Measurements from ENCODE around the gene TENM4.

TENM4 gene

DNA sequence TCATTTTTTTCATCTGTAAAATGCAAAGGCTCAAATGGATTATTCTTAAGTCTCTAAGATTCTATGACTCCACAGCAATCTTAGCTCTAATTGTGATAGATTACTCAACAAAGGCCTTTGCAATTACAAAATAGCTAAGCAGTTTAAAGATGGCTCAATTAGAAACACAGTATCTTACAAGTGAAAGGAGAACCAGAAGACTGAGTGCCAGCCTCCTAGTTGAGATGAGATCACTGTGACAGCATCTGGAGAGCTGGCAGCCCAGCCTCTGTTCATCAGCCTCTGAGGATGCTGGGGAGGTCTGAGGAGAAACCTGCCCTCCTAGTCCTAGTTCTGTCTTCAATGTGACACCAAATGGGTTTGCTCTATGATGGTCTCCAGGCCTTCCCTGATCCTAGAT, 707.8 kb downstream of the TENM4 start:
- Histone ChIP-seq H3K4me1 (ENCODE audit: control insufficient read depth in 2 of 2, insufficient read depth in 2 of 2, low read length in 2 of 2) (no peaks in the 10 kb centered on the region), H3K36me3 (ENCODE audit: control insufficient read depth in 2 of 2, insufficient read depth in 2 of 2, low read length in 2 of 2) (no peaks in the 10 kb centered on the region), H3K9ac (ENCODE audit: low read depth in 1 of 2, low read length in 2 of 2) (no peak overlapping the region), H3K27me3 (ENCODE audit: control insufficient read depth in 2 of 2, insufficient read depth in 2 of 2, low read length in 2 of 2) (peaks cover 0 to 2% of the 10 kb centered on the region in 2 donors), H3K27ac (ENCODE audit: low read depth in 2 of 2, low read length in 2 of 2) (no peak overlapping the region), H3K4me3 (ENCODE audit: low read length in 2 of 2) (no peak overlapping the region), H3K9me3 (ENCODE audit: control insufficient read depth in 2 of 2, low read length in 2 of 2) (no peaks in the 10 kb centered on the region)

DNA sequence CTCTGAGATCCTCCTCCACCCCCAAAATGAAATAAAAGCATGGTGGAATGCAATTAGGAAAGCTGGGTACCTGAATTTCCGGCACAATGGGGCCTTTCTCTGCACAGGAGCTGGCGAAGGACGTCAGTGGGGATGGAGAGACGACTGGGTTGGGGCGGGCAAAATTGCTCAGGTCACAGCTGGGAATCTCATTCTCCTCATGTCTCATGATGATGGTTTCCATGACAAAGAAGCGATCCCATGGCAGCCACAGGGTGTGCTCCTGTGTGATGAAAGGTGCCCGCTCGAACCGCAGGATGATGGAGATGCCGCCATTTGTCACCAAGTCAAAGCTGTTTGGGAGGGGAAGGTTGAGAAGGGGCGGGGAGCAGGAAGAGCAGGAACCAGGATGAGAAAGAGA, 708.6 kb downstream of the TENM4 start:
- Histone ChIP-seq H3K27me3 (ENCODE audit: control insufficient read depth in 2 of 2, insufficient read depth in 2 of 2, low read length in 2 of 2) (peaks cover 0 to 2% of the 10 kb centered on the region in 2 donors), H3K9me3 (ENCODE audit: control insufficient read depth in 2 of 2, low read length in 2 of 2) (no peaks in the 10 kb centered on the region), H3K4me3 (ENCODE audit: low read length in 2 of 2) (no peak overlapping the region), H3K4me1 (ENCODE audit: control insufficient read depth in 2 of 2, insufficient read depth in 2 of 2, low read length in 2 of 2) (no peaks in the 10 kb centered on the region), H3K36me3 (ENCODE audit: control insufficient read depth in 2 of 2, insufficient read depth in 2 of 2, low read length in 2 of 2) (no peaks in the 10 kb centered on the region), H3K27ac (ENCODE audit: low read depth in 2 of 2, low read length in 2 of 2) (no peak overlapping the region), H3K9ac (ENCODE audit: low read depth in 1 of 2, low read length in 2 of 2) (no peak overlapping the region)

DNA sequence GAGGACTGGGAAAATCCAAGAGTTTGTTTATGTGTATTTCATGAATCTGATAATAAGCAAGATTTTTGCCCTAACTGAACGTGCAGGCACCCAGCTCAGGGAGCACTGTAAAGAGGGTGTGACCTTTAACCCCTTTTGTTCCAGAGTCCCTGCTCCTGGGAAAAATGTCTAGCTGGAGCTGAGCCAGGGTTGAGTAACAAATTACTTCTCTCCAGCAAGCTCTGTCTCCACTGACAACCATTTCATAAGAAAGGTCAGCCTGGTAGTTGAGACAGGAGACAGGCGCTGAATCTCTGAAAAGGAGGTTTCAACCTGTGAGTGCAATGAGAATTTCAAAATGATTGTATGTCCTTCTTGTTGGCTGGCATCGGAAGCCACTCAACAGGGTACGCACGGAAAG, 709.8 kb downstream of the TENM4 start:
- no peaks in the 10 kb centered on the region for H3K4me1 ChIP-seq (ENCODE audit: control insufficient read depth in 2 of 2, insufficient read depth in 2 of 2, low read length in 2 of 2)
- H3K27ac ChIP-seq (ENCODE audit: low read depth in 2 of 2, low read length in 2 of 2) = no peak overlapping the region
- H3K27me3 ChIP-seq (ENCODE audit: control insufficient read depth in 2 of 2, insufficient read depth in 2 of 2, low read length in 2 of 2) = peaks cover 0 to 2% of the 10 kb centered on the region in 2 donors
- no peak overlapping the region for H3K4me3 ChIP-seq (ENCODE audit: low read length in 2 of 2)
- H3K36me3 ChIP-seq (ENCODE audit: control insufficient read depth in 2 of 2, insufficient read depth in 2 of 2, low read length in 2 of 2) = no peaks in the 10 kb centered on the region
- H3K9me3 ChIP-seq (ENCODE audit: control insufficient read depth in 2 of 2, low read length in 2 of 2) = no peaks in the 10 kb centered on the region
- H3K9ac ChIP-seq (ENCODE audit: low read depth in 1 of 2, low read length in 2 of 2) = no peak overlapping the region

DNA sequence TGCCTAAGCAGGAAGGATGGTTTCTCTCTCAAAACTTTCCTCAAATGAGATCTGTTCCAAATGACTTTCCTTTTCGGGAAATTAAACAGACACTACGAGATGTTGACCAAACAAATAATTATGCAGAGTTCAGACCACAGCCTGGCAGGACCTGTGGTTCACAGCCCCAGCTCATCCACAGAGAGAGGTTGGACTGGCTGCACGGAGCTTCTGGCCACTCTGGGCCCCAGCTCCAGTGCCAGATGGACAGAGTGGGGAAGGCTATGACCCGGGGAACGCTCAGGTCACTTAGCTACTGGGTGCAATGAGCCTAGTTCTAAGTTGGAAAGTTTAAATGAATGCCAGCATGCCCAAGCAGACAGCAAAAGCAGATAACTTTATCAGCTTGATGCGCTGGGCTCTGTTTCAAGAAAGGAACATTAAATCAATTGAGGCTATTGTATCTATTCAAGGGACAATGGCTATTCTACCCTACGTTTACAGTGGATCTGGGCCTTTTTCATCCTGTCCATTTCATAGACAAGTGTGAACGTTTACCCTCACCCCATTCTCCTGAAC, 710.5 kb downstream of the TENM4 start:
- no peaks in the 10 kb centered on the region for H3K36me3 ChIP-seq (ENCODE audit: control insufficient read depth in 2 of 2, insufficient read depth in 2 of 2, low read length in 2 of 2)
- H3K27me3 ChIP-seq (ENCODE audit: control insufficient read depth in 2 of 2, insufficient read depth in 2 of 2, low read length in 2 of 2) = peaks cover 0 to 2% of the 10 kb centered on the region in 2 donors
- no peak overlapping the region for H3K27ac ChIP-seq (ENCODE audit: low read depth in 2 of 2, low read length in 2 of 2)
- no peak overlapping the region for H3K4me3 ChIP-seq (ENCODE audit: low read length in 2 of 2)
- no peak overlapping the region for H3K9ac ChIP-seq (ENCODE audit: low read depth in 1 of 2, low read length in 2 of 2)
- H3K9me3 ChIP-seq (ENCODE audit: control insufficient read depth in 2 of 2, low read length in 2 of 2) = no peaks in the 10 kb centered on the region
- H3K4me1 ChIP-seq (ENCODE audit: control insufficient read depth in 2 of 2, insufficient read depth in 2 of 2, low read length in 2 of 2) = no peaks in the 10 kb centered on the region

DNA sequence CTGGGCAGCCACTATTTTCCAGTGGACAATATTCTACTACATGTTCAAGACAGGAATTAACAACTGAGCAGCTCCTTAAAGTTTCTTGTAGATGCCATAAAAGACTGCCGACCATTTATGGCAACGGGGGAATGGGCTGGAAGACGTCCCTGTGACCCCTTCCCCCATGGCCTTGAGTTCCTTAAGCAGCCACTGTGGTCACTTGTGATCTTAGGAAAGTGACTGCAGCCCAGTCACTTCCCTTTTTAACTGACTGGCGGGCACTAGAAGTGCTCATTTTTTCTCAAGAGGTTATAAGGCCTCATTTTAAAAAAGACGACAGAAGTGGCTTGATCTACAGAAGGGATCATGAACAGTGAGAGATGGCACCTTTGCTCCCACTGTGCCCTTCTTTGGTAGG, 713.0 kb downstream of the TENM4 start:
- Histone ChIP-seq H3K27me3 (ENCODE audit: control insufficient read depth in 2 of 2, insufficient read depth in 2 of 2, low read length in 2 of 2) (peaks cover 0 to 2% of the 10 kb centered on the region in 2 donors), H3K4me1 (ENCODE audit: control insufficient read depth in 2 of 2, insufficient read depth in 2 of 2, low read length in 2 of 2) (no peaks in the 10 kb centered on the region), H3K9me3 (ENCODE audit: control insufficient read depth in 2 of 2, low read length in 2 of 2) (no peaks in the 10 kb centered on the region), H3K9ac (ENCODE audit: low read depth in 1 of 2, low read length in 2 of 2) (no peak overlapping the region), H3K27ac (ENCODE audit: low read depth in 2 of 2, low read length in 2 of 2) (no peak overlapping the region), H3K36me3 (ENCODE audit: control insufficient read depth in 2 of 2, insufficient read depth in 2 of 2, low read length in 2 of 2) (no peaks in the 10 kb centered on the region), H3K4me3 (ENCODE audit: low read length in 2 of 2) (no peak overlapping the region)

DNA sequence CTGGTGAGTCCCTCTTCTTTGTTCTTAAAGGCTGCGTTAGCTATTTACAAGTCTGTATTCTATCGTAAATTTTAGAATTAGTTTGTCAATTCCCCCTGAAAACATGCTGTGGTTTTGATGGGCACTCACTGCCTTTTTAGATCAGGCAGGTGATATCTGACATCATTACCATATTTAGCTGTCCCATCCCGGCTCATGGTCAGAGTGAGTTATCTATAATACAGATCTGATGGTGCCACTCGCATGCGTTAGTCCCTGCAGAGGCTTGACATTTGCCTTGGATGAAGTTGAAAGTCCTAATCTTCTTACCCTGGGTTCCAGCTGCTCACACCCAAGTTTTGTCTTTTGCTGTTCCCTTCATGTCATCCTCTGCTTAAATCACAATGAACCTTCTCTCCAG, 715.6 kb downstream of the TENM4 start:
- H3K27ac ChIP-seq (ENCODE audit: low read depth in 2 of 2, low read length in 2 of 2) = no peak overlapping the region
- H3K4me1 ChIP-seq (ENCODE audit: control insufficient read depth in 2 of 2, insufficient read depth in 2 of 2, low read length in 2 of 2) = no peaks in the 10 kb centered on the region
- no peaks in the 10 kb centered on the region for H3K36me3 ChIP-seq (ENCODE audit: control insufficient read depth in 2 of 2, insufficient read depth in 2 of 2, low read length in 2 of 2)
- no peak overlapping the region for H3K4me3 ChIP-seq (ENCODE audit: low read length in 2 of 2)
- peaks cover 0 to 2% of the 10 kb centered on the region in 2 donors for H3K27me3 ChIP-seq (ENCODE audit: control insufficient read depth in 2 of 2, insufficient read depth in 2 of 2, low read length in 2 of 2)
- H3K9me3 ChIP-seq (ENCODE audit: control insufficient read depth in 2 of 2, low read length in 2 of 2) = no peaks in the 10 kb centered on the region
- H3K9ac ChIP-seq (ENCODE audit: low read depth in 1 of 2, low read length in 2 of 2) = no peak overlapping the region

DNA sequence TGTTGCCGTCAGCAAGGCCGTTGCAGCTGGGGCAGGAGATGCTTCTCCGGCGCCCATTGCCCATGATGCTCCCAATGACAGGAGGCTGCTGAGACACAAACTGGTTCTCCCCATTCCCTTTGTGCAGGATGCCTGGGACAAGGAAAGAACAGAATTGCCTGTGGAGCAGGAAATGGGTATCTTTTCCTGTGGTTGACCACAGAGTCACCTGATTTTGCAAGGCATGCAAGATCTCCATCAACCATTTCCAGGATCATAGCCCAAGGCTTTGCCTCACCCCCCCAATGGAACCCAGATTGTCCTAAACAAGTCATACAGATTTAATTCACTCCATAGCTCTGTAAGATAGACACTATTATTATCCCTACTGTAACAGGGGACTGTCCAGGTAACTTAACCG, 718.0 kb downstream of the TENM4 start:
- no peak overlapping the region for H3K4me3 ChIP-seq (ENCODE audit: low read length in 2 of 2)
- H3K36me3 ChIP-seq (ENCODE audit: control insufficient read depth in 2 of 2, insufficient read depth in 2 of 2, low read length in 2 of 2) = no peaks in the 10 kb centered on the region
- no peaks in the 10 kb centered on the region for H3K4me1 ChIP-seq (ENCODE audit: control insufficient read depth in 2 of 2, insufficient read depth in 2 of 2, low read length in 2 of 2)
- H3K9me3 ChIP-seq (ENCODE audit: control insufficient read depth in 2 of 2, low read length in 2 of 2) = no peaks in the 10 kb centered on the region
- H3K9ac ChIP-seq (ENCODE audit: low read depth in 1 of 2, low read length in 2 of 2) = no peak overlapping the region
- no peak overlapping the region for H3K27ac ChIP-seq (ENCODE audit: low read depth in 2 of 2, low read length in 2 of 2)
- no peaks in the 10 kb centered on the region for H3K27me3 ChIP-seq (ENCODE audit: control insufficient read depth in 2 of 2, insufficient read depth in 2 of 2, low read length in 2 of 2)

DNA sequence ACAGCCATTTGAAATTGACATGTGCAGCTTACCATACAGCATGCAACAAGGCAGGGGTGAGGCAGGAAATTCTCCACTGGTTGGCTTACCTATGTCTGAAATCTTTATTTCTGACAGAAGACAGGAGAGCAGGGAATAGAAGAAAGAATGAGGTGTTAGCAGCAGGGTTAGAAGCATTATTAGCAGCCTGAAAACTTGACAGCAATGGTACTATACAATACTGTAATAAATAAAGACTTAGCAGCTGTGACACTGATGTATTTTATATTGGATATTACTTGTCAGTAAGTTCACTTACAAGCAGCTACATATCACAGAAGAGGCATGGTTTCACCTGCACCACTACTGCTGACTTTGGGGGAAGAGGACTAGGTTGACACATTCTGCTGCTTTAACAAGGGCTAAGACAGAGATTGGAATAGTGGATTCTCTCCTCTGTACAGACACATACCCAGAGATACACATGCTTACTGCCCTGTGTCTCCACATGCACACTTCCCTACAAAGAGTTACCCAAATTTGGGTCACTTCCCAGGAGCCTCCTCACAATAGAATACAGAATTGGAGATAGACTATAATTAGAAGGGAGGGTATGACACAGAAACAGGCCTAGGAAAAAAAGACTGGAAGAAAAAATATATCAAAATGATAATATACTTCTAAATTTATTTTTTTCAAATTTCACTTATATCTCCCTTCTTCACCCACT, 720.4 kb downstream of the TENM4 start:
- H3K36me3 ChIP-seq (ENCODE audit: control insufficient read depth in 2 of 2, insufficient read depth in 2 of 2, low read length in 2 of 2) = no peaks in the 10 kb centered on the region
- no peaks in the 10 kb centered on the region for H3K9me3 ChIP-seq (ENCODE audit: control insufficient read depth in 2 of 2, low read length in 2 of 2)
- no peak overlapping the region for H3K4me3 ChIP-seq (ENCODE audit: low read length in 2 of 2)
- H3K4me1 ChIP-seq (ENCODE audit: control insufficient read depth in 2 of 2, insufficient read depth in 2 of 2, low read length in 2 of 2) = no peaks in the 10 kb centered on the region
- no peaks in the 10 kb centered on the region for H3K27me3 ChIP-seq (ENCODE audit: control insufficient read depth in 2 of 2, insufficient read depth in 2 of 2, low read length in 2 of 2)
- H3K27ac ChIP-seq (ENCODE audit: low read depth in 2 of 2, low read length in 2 of 2) = no peak overlapping the region
- H3K9ac ChIP-seq (ENCODE audit: low read depth in 1 of 2, low read length in 2 of 2) = no peak overlapping the region

DNA sequence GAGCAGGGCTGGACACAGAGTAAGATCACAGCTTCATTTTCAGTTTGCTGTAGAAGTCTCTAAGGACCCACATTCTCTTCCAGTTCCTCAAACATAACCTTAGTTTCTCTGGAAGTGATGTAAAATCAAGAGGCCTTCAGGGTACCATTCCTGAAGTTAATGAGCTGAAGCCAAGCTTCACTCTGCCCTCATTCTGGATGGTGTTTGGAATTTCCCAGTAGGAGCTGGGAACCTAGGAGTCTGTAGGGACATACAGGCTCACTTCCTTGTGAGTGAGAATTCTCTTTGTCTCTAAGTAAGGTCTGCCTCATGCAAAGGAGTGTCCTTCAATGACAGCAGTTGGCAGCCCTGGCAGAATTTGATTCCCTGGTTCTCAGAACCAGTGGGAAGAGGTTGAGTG, 723.8 kb downstream of the TENM4 start:
- Histone ChIP-seq H3K9ac (ENCODE audit: low read depth in 1 of 2, low read length in 2 of 2) (no peak overlapping the region), H3K27ac (ENCODE audit: low read depth in 2 of 2, low read length in 2 of 2) (no peak overlapping the region), H3K4me3 (ENCODE audit: low read length in 2 of 2) (no peak overlapping the region)

DNA sequence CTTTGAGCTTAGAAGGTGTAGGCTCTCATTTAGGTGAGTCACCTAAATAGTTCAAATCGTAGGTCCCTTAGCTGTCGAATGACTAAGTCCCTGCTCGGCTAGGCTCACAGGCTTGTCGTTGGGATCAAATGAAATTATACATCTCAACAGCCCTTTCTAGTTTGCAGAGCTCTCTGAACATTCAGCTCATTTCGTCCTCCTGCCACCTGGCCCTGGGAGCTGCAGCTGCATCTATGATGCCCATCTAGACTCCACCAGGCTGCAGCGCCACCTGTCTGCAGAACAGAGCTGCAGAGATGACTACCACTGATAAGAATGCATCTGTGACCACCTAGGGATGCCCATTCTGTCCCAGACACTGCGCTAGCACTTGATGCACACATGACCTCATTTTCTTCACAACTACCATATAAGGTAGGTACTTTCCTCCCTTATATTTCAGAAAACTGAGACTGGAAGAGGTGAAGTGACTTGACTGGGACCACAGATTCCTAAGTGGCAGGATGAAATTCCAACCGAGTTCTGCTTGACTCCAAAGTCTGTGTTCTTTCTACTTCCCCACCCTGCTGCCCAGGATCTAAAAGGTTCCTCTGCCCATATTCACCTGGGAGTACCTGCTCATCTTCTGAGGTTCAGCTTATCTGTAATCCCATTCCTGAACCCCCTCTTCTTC, 725.1 kb downstream of the TENM4 start:
- H3K27me3 ChIP-seq (ENCODE audit: control insufficient read depth in 2 of 2, insufficient read depth in 2 of 2, low read length in 2 of 2) = no peaks in the 10 kb centered on the region
- no peaks in the 10 kb centered on the region for H3K9me3 ChIP-seq (ENCODE audit: control insufficient read depth in 2 of 2, low read length in 2 of 2)
- H3K36me3 ChIP-seq (ENCODE audit: control insufficient read depth in 2 of 2, insufficient read depth in 2 of 2, low read length in 2 of 2) = no peaks in the 10 kb centered on the region
- H3K4me3 ChIP-seq (ENCODE audit: low read length in 2 of 2) = no peak overlapping the region
- H3K27ac ChIP-seq (ENCODE audit: low read depth in 2 of 2, low read length in 2 of 2) = no peak overlapping the region
- no peak overlapping the region for H3K9ac ChIP-seq (ENCODE audit: low read depth in 1 of 2, low read length in 2 of 2)
- no peaks in the 10 kb centered on the region for H3K4me1 ChIP-seq (ENCODE audit: control insufficient read depth in 2 of 2, insufficient read depth in 2 of 2, low read length in 2 of 2)

More for the DNA sequence above, 723.8 kb downstream of the TENM4 start:
- no peaks in the 10 kb centered on the region for H3K9me3 ChIP-seq (ENCODE audit: control insufficient read depth in 2 of 2, low read length in 2 of 2)
- no peaks in the 10 kb centered on the region for H3K4me1 ChIP-seq (ENCODE audit: control insufficient read depth in 2 of 2, insufficient read depth in 2 of 2, low read length in 2 of 2)
- H3K36me3 ChIP-seq (ENCODE audit: control insufficient read depth in 2 of 2, insufficient read depth in 2 of 2, low read length in 2 of 2) = no peaks in the 10 kb centered on the region
- H3K27me3 ChIP-seq (ENCODE audit: control insufficient read depth in 2 of 2, insufficient read depth in 2 of 2, low read length in 2 of 2) = no peaks in the 10 kb centered on the region

Data from mucosa of rectum (tissue), 2 donors.